ENCODE measurements around the gene DRD3. TPM values are rescaled to one million over a fixed set of nuclear protein-coding genes. Genes with fewer than 3 reads are reported as not detected.

The DRD3 gene
- polyA plus RNA-seq, 6 donors from 2014 or later, result not detected

DNA sequence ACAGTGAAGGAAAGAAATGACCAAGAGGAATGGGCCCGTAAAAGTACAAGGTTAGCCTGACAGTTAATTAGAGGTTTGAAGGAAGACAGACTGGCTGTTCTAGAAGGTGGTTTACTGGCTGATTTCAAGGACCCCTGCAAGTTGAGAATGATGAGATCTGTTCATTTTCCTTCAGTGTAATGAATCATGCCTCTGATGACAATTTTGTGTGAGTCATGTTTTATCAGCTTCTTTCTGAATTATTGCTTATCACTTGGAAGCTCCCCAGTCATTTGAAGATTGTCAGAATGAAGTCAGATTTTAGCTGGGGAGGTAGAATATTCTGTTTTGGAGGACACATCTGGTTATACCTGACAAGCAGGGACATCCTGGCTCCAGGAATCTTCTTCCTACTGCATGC, 50.6 kb downstream of the DRD3 start:
- H3K4me3 Mint-ChIP-seq, result no peak overlapping the region

DNA sequence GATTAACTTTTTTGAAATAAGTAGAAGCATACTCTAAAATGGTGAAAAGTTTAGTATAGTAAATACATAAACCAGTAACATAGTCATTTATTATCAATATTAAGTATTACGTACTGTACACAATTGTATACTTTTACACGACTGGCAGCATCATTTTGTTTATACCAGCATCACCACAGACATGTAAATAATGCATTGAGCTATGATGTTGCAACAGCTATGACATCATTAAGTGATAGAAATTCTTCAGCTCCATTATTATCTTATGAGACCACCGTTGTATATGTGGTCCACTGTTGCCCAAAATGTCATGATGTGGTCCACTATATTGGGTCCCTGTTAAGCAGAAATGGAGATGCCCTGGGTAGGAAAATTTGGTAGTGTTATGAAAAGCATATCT, 51.3 kb downstream of the DRD3 start:
- ATAC-seq (ENCODE audit: low read depth in 2 of 2) (no peak), DNase-seq (no peak)
- Mint-ChIP-seq H3K27me3 (peaks cover 9 to 11% (median 10%) of the 10 kb centered on the region in 3 donors), H3K27ac (no peak overlapping the region), H3K9me3 (peaks cover 0 to 2% (median 0%) of the 10 kb centered on the region in 7 donors), H3K36me3 (no peaks in the 10 kb centered on the region), H3K4me1 (no peaks in the 10 kb centered on the region), H3K4me3 (no peak overlapping the region)

More for the DNA sequence above, 50.6 kb downstream of the DRD3 start:
- Mint-ChIP-seq H3K9me3 (peaks cover 0 to 2% (median 0%) of the 10 kb centered on the region in 7 donors), H3K36me3 (no peaks in the 10 kb centered on the region), H3K27me3 (peaks cover 7 to 12% (median 8%) of the 10 kb centered on the region in 3 donors), H3K4me1 (no peaks in the 10 kb centered on the region), H3K27ac (peak overlapping the region in 1 of 6 donors; percentile 4)
- no peak for DNase-seq
- no peak for ATAC-seq (ENCODE audit: low read depth in 2 of 2)

DNA sequence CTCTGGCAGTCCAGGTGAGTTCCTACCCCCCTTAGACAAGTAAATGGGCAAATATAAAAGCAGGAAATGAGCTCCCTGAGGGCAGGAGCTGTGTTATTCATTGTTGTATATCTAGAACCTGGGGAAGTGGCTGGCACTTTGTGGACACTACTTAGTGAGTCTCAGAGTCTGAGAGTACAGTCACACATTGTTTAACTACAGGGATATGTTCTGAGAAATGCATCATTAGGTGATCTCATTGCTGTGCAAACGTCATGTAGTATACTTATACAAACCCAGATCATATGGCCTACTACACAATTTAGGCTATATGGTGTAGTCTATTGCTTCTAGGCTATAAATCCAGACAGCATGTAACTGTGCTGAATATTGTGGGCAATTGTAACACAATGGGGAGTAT, 52.4 kb downstream of the DRD3 start:
- no peak for ATAC-seq (ENCODE audit: low read depth in 2 of 2)

DNA sequence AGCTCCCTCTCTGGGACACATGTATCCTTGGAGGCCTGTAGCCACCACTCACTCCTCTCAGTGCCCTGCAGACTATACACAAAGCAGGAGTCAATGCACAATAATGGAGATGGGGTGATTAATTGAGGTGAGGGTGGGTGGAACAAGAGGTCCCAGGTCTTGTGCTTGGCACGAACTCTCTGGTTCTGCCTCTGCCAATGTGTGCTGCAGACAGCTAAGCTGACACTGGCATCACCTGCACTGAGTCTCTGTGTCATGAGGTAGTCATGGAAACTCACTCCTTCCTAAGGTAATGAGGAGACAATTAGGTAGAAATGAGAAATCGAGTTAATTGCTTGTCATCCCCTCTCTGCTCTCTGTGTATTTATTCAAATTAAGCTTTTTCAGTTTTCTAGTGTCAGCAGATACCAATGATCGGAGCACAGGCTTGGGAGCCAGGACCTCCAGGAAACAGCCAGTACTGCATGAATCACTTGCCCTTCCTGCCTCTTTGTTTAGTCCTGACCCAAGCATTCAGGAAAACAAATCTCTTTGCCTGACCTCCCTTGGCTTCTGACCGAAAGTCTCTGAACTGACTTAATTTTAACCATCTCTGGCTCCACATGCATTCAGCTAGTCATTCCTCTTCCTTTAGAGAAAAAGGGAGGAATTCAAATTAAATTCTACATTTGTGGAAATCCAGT, 56.7 kb downstream of the DRD3 start:
- peaks cover 5 to 15% (median 10%) of the 10 kb centered on the region in 3 donors for H3K27me3 Mint-ChIP-seq
- H3K9me3 Mint-ChIP-seq, result peaks cover 0 to 2% (median 0%) of the 10 kb centered on the region in 7 donors
- H3K27ac Mint-ChIP-seq, result peak overlapping the region in 1 of 6 donors; percentile 49
- no peaks in the 10 kb centered on the region for H3K4me1 Mint-ChIP-seq
- ATAC-seq (ENCODE audit: low read depth in 2 of 2) (no peak), DNase-seq (no peak)
- H3K4me3 Mint-ChIP-seq, result no peak overlapping the region
- no peaks in the 10 kb centered on the region for H3K36me3 Mint-ChIP-seq

More for the DNA sequence above, 52.4 kb downstream of the DRD3 start:
- no peak overlapping the region for H3K27ac Mint-ChIP-seq
- H3K4me1 Mint-ChIP-seq, result no peaks in the 10 kb centered on the region
- peaks cover 0 to 2% (median 0%) of the 10 kb centered on the region in 7 donors for H3K9me3 Mint-ChIP-seq
- H3K27me3 Mint-ChIP-seq, result peaks cover 5 to 10% (median 9%) of the 10 kb centered on the region in 3 donors
- H3K36me3 Mint-ChIP-seq, result no peaks in the 10 kb centered on the region
- DNase-seq, result no peak
- H3K4me3 Mint-ChIP-seq, result no peak overlapping the region

DNA sequence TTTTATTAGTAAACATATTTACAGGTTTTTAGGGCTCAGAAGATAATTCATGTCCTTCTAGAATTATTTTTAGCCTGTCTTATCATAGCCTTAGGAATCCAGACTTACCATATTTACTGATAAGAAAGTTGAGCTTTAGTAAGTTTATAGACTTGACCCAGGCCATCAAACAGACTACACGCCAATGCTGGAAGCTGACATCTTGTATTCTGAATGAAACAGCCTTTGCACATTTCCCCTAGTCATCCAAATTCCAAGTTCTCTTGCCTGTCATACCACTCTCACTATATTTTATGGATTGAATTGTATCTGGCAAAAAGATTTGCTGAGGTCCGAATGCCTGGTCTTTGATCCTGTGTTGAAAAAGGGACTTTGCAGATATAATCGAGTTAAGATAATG, 58.6 kb downstream of the DRD3 start:
- Mint-ChIP-seq H3K36me3 (no peaks in the 10 kb centered on the region), H3K27ac (no peak overlapping the region), H3K4me3 (no peak overlapping the region), H3K27me3 (peaks cover 5 to 15% (median 10%) of the 10 kb centered on the region in 3 donors), H3K4me1 (no peaks in the 10 kb centered on the region), H3K9me3 (peaks cover 0 to 2% (median 0%) of the 10 kb centered on the region in 7 donors)
- no peak for DNase-seq
- ATAC-seq (ENCODE audit: low read depth in 2 of 2), result no peak

DNA sequence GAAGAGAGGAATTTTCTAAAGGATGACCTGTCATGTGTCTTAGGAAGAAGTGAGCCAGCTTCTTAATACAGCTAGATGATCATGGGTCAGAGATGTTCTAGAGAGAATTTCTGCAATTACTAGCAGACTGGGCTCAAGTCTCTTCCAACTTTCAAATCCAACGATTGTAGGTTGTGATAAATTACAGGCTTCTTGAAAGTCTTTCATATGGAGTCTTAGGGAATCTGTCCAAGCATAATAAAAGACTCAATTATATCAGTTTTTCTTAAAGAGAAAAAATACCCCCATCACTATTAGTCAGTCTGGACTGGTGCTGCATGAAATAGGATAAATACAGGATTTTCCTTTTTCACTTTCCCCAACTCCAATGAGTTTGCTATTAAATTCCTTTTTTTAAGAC, 59.1 kb downstream of the DRD3 start:
- Mint-ChIP-seq H3K4me3 (no peak overlapping the region), H3K9me3 (peaks cover 0 to 2% (median 0%) of the 10 kb centered on the region in 7 donors), H3K36me3 (no peaks in the 10 kb centered on the region), H3K27ac (no peak overlapping the region), H3K27me3 (peaks cover 5 to 15% (median 10%) of the 10 kb centered on the region in 3 donors), H3K4me1 (no peaks in the 10 kb centered on the region)
- DNase-seq (no peak), ATAC-seq (ENCODE audit: low read depth in 2 of 2) (no peak)

DNA sequence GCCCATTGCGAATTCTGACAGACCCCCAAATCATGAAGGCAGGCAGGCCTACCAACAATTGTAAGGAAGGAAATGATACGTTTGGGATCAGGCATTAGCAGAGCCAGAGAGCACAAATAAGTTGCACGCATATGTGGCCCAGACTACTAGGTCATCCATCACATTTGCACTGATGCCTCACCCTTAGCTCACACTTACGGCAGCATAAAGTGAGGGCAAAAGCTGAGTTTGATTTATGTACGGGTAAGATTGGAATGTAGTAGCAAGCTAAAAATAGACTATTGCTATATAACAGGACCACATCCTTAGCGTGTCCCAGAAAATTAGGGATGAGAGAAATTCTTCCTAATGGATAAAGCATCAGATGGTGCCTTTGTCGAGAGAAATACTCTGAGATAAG, 63.7 kb downstream of the DRD3 start:
- no peaks in the 10 kb centered on the region for H3K4me1 Mint-ChIP-seq
- peak overlapping the region in 1 of 6 donors; percentile 54 for H3K27ac Mint-ChIP-seq
- ATAC-seq (ENCODE audit: low read depth in 2 of 2) (no peak), DNase-seq (no peak)
- no peak overlapping the region for H3K4me3 Mint-ChIP-seq
- no peaks in the 10 kb centered on the region for H3K9me3 Mint-ChIP-seq
- H3K27me3 Mint-ChIP-seq, result peaks cover 0 to 8% (median 0%) of the 10 kb centered on the region in 3 donors
- no peaks in the 10 kb centered on the region for H3K36me3 Mint-ChIP-seq

DNA sequence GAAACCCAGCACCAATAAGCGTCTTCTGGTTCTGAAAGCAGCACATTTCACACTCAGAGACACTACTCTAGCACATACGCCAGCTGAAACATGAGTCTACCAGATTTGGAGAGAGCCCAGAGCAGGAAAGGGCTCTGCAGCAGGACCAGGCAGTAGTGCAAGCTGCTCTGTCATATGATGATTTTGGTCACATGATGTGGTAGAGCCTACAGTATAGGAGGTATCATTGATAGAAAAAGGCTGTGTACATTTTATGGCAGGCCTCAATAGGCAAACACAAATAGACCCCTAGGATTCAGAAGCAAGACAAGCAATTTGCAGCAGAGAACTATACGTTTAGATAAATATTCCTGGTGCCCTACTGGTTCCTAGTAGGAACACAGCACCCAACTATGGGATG, 64.1 kb downstream of the DRD3 start:
- Mint-ChIP-seq H3K27ac (peak overlapping the region in 1 of 6 donors; percentile 54), H3K4me3 (no peak overlapping the region), H3K9me3 (no peaks in the 10 kb centered on the region), H3K36me3 (no peaks in the 10 kb centered on the region), H3K27me3 (peaks cover 0 to 12% (median 0%) of the 10 kb centered on the region in 3 donors), H3K4me1 (no peaks in the 10 kb centered on the region)
- DNase-seq, result no peak
- ATAC-seq (ENCODE audit: low read depth in 2 of 2), result no peak

DNA sequence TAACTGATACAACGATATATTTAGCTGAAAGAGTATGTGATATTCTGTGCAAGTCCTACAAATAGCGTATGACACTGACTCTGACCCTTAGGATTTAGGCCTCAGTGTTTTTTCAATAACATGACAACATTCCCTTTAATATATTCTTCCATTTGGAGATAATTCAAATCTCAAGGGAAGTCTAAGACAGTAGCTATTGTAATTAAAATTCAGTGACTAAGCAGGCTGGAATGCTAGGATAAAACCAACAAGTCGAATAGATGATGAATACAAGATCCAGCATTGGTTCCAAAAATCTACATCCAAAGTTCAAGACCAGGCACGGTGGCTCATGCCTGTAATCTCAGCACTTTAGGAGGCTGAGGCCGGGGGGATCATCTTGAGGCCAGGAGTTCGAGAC, 66.2 kb downstream of the DRD3 start:
- ATAC-seq (ENCODE audit: low read depth in 2 of 2) (no peak), DNase-seq (no peak)
- no peak overlapping the region for H3K4me3 Mint-ChIP-seq
- H3K27ac Mint-ChIP-seq, result no peak overlapping the region
- H3K9me3 Mint-ChIP-seq, result no peaks in the 10 kb centered on the region
- no peaks in the 10 kb centered on the region for H3K36me3 Mint-ChIP-seq
- H3K27me3 Mint-ChIP-seq, result peaks cover 0 to 11% (median 0%) of the 10 kb centered on the region in 3 donors
- no peaks in the 10 kb centered on the region for H3K4me1 Mint-ChIP-seq

DNA sequence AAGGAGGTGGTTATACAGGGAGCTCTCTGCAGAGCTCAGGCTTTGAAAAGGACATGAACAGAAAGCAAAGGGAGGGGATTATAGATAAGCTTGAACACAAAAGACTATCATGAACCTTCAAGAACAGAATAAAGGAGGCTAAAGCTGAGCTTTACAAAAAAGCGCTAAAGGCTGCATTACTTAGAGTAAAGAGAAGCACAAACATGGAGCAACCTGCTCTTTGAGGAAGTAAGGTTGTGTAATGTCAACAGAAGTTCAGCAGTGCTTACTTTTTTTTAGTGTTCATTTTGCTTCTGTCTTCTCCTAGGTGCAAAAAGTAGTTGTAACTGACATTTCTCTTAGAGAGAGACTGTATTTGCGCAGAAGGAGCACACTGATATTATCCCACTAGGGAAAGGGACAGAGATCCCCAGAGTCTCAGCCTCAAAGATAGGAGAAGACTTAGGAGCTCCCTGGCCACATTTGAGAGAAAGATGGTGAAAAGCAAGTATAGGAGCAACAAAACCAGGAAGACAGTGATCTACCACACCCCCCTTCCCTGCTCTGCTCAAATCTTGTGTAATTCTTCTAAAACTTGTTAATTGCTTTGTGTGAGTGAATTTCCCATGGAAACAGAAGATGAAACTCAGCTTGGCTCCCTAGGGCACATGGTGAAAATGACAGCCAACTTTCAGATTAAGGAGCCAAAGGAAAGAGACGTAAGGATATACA, 67.6 kb downstream of the DRD3 start:
- Mint-ChIP-seq H3K9me3 (no peaks in the 10 kb centered on the region), H3K36me3 (no peaks in the 10 kb centered on the region), H3K4me1 (no peaks in the 10 kb centered on the region), H3K4me3 (no peak overlapping the region), H3K27me3 (peaks cover 0 to 11% (median 0%) of the 10 kb centered on the region in 3 donors), H3K27ac (no peak overlapping the region)
- no peak for ATAC-seq (ENCODE audit: low read depth in 2 of 2)
- DNase-seq, result no peak

DNA sequence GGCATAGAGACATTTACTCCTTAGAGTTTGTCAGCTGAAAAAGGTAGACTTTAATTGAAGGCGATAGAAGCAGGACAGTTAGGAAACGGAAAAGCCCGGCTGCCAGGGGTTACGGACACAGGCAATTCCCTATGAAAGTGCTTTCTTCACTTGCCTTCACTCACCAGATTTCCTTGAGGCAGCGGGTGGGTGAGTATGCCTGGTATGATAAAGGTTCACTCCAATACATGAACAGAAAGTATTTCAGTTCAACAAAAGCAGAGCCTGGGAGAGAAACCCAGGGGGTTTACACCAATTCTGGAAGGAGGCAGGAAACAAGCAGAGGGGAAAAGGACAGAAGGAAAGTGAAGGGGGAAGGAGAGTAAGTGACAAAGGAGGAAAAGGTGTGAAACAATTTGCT, 68.4 kb downstream of the DRD3 start:
- no peak for DNase-seq
- peaks cover 0 to 11% (median 0%) of the 10 kb centered on the region in 3 donors for H3K27me3 Mint-ChIP-seq
- H3K36me3 Mint-ChIP-seq, result no peaks in the 10 kb centered on the region
- peak overlapping the region in 1 of 6 donors; percentile 22 for H3K27ac Mint-ChIP-seq
- no peak for ATAC-seq (ENCODE audit: low read depth in 2 of 2)
- H3K4me1 Mint-ChIP-seq, result no peaks in the 10 kb centered on the region
- H3K4me3 Mint-ChIP-seq, result no peak overlapping the region
- no peaks in the 10 kb centered on the region for H3K9me3 Mint-ChIP-seq

DNA sequence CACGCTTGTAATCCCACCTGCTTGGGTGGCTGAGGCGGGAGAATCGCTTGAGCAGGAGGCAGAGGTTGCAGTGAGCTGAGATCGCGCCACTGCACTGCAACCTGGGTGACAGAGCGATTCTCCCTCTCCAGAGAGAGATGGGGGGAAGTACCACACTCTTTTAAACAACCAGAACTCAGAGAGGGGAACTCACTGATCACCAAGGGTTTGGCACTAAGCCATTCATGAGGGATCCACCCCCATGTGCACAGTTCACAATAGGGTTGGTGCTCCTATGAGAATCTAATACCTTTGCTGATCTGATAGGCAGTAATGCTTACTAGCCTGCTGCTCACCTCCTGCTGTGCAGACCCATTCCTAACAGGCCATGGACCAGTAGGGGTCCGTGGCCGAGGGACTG, 70.7 kb downstream of the DRD3 start:
- H3K27ac Mint-ChIP-seq, result no peak overlapping the region
- ATAC-seq (ENCODE audit: low read depth in 2 of 2) (no peak), DNase-seq (no peak)
- H3K4me3 Mint-ChIP-seq, result no peak overlapping the region
- peaks cover 0 to 11% (median 0%) of the 10 kb centered on the region in 3 donors for H3K27me3 Mint-ChIP-seq
- H3K9me3 Mint-ChIP-seq, result no peaks in the 10 kb centered on the region
- no peaks in the 10 kb centered on the region for H3K36me3 Mint-ChIP-seq
- H3K4me1 Mint-ChIP-seq, result no peaks in the 10 kb centered on the region

DNA sequence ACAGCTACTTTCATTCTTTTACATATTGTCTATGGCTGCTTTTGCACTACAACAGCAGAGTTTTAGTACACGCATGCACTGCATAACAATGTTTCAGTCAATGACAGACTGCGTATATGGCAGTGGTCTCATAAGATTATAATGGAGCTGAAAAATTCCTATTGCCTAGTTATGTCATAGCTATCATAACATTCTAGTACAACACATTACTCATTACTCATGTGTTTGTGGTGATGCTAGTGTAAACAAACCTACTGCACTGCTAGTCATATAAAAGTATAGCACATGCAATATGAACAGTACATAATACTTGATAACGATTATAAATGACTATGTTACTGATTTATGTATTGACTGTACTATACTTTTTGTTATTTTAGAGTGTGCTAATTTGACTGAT, 74.4 kb downstream of the DRD3 start:
- no peaks in the 10 kb centered on the region for H3K4me1 Mint-ChIP-seq
- DNase-seq, result no peak
- H3K9me3 Mint-ChIP-seq, result no peaks in the 10 kb centered on the region
- H3K27me3 Mint-ChIP-seq, result peaks cover 5 to 13% (median 8%) of the 10 kb centered on the region in 3 donors
- H3K36me3 Mint-ChIP-seq, result no peaks in the 10 kb centered on the region
- no peak for ATAC-seq (ENCODE audit: low read depth in 2 of 2)
- H3K27ac Mint-ChIP-seq, result no peak overlapping the region
- no peak overlapping the region for H3K4me3 Mint-ChIP-seq

DNA sequence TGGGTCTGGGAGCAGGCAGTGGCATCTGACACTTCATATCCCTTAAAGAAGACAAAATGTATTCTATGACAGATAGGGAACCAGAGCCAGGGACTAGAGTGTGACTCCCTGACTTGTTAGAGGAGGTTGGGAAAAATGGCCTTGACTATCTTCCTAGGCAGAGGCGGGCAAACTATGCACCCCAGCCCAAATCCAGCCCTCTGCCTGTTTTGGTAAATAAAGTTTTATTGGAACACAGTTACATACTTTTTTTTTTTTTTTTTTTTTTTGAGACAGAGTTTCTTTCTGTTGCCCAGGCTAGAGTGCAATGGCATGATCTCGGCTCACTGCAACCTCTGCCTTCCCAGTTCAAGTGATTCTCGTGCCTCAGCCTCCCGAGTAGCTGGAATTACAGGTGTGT, 75.0 kb downstream of the DRD3 start:
- Mint-ChIP-seq H3K27ac (no peak overlapping the region), H3K4me1 (no peaks in the 10 kb centered on the region), H3K27me3 (peaks cover 5 to 12% (median 8%) of the 10 kb centered on the region in 3 donors), H3K4me3 (no peak overlapping the region), H3K9me3 (no peaks in the 10 kb centered on the region), H3K36me3 (no peaks in the 10 kb centered on the region)
- ATAC-seq (ENCODE audit: low read depth in 2 of 2) (no peak), DNase-seq (no peak)

Measured in naive B cell (primary cell).